Measurements from ENCODE around the gene DCDC2.
"Not testable (repeated sequence)": the region's sequence is repeated elsewhere in the genome, so short reads cannot be mapped to it uniquely, and the experiment has no call there.

The DCDC2 gene

GRCh38 chr6:24148154-24148570, 209.7 kb downstream of the DCDC2 start:
- no peak for DNase-seq (ENCODE audit: low read depth in 2 of 2)

GRCh38 chr6:24147511-24148153, 210.2 kb downstream of the DCDC2 start:
- no peak for DNase-seq (ENCODE audit: low read depth in 2 of 2)

- DNase-seq (ENCODE audit: low read depth in 2 of 2), result no peak
Observed at GRCh38 chr6:24146871-24147270, 211.0 kb downstream of the DCDC2 start.

GRCh38 chr6:24145690-24146131, 212.1 kb downstream of the DCDC2 start:
- DNase-seq (ENCODE audit: low read depth in 2 of 2), result no peak

- DNase-seq (ENCODE audit: low read depth in 2 of 2), result not testable (repeated sequence)
Observed at GRCh38 chr6:24142733-24143132, 215.1 kb downstream of the DCDC2 start.

- no peak for DNase-seq (ENCODE audit: low read depth in 2 of 2)
Observed at GRCh38 chr6:24140591-24140990, 217.3 kb downstream of the DCDC2 start.

GRCh38 chr6:24139639-24140038, 218.2 kb downstream of the DCDC2 start:
- no peak for DNase-seq (ENCODE audit: low read depth in 2 of 2)

- DNase-seq (ENCODE audit: low read depth in 2 of 2), result no peak
Observed at GRCh38 chr6:24139080-24139479, 218.8 kb downstream of the DCDC2 start.

- DNase-seq (ENCODE audit: low read depth in 2 of 2), result no peak
Observed at GRCh38 chr6:24131751-24132150, 226.1 kb downstream of the DCDC2 start.

- DNase-seq (ENCODE audit: low read depth in 2 of 2), result no peak
Observed at GRCh38 chr6:24127316-24127715, 230.5 kb downstream of the DCDC2 start.

GRCh38 chr6:24126586-24127192, 231.2 kb downstream of the DCDC2 start:
- no peak for DNase-seq (ENCODE audit: low read depth in 2 of 2)

GRCh38 chr6:24125980-24126379, 231.9 kb downstream of the DCDC2 start, which contains the start of gene NRSN1:
NRSN1 (plus strand) TSS chr6:24126215; CDS start chr6:24134328, 8,113 bp downstream.
- DNase-seq (ENCODE audit: low read depth in 2 of 2), result no peak

- DNase-seq (ENCODE audit: low read depth in 2 of 2), result no peak
Observed at GRCh38 chr6:24122139-24122538, 235.7 kb downstream of the DCDC2 start.
